ENCODE data around the gene OVAAL.

OVAAL gene

GRCh38 chr1:180558664-180559063 is at the start of gene OVAAL:
Gene OVAAL (plus strand): TSS chr1:180558964.
- DNase-seq, result no peak

GRCh38 chr1:180510882-180511281 is 47.9 kb upstream of the OVAAL start:
- no peak for DNase-seq

DNA sequence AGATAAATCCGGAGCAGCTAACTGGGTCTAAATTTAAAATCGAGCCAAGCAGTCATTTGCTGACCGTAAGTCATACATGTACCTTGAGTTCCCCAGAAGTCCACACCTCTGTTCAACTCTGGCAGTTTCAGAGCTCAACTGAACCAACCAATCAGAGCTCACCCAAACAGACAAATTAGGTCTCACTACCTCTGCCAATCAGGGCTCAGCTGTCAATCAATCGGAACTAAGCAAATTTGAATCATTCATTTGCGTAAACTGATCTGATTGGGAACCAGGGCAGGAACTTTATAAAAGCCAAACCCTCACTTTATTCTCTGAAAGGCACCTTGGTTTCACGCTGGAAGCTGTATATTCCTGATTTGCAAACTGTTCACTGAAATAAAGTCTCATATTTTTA is 45.2 kb upstream of the OVAAL start:
- no peak for DNase-seq

DNA sequence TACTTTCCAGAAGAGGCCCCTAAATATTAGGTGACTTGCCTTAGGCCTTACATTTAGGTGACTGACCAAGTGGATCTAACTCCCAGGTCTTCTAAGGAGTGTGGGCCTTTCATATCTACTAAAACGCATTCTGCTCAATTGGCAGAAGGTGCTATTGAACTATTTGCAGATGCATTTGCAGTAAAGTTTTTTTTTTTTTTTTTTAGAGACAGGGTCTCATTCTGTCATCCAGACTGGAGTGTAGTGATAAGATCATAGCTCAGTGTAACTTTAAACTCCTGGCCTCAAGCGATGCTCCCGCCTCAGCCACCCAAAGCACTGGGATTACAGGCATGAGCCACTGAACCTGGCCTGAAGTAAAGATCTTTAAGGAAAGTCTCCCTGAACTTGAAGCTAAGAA is 43.4 kb upstream of the OVAAL start:
- DNase-seq, result no peak

DNA sequence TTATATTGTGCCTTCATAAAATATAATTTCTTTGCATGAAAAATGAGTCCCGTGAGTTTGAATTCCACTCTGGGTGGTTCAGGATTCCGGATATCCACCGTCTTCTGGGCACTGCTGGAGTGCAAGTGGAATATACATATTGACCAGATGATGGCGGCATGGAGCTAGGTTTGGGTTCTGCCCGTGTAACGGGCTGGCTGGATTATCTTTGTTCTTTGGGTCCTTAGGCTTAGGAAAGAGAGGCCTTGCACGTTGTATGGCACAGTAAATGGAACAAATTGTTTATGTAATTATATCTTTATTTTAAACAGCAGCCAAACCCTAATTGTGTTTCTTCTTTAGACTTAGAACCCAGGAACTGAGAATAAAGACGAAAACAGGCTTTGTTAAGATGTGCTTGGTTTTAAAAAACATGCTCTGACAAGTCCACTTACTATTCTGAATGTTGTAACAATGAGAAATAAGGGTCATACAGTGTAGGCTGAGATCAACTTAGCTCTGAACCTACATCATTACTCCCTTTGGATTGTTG is 42.8 kb upstream of the OVAAL start:
- DNase-seq, result peak; percentile 73

- DNase-seq, result no peak
Observed at GRCh38 chr1:180519846-180520245, 38.9 kb upstream of the OVAAL start.

GRCh38 chr1:180521474-180522212 is 37.1 kb upstream of the OVAAL start:
- no peak for DNase-seq

DNA sequence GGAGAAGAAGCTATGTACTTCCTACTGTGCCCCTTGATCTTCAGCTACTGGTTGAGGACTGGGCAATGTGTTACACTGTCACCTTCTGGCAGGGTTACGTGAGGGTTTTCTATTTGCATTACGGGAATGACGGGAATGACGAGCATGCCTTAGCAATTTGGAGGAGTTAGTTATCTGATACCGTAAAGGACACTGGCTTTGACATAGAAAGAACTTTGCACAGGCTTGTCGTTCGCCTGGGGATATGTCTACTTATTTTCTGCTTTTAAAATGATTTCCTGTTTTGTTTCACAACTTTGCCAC is 36.6 kb upstream of the OVAAL start:
- no peak for DNase-seq

- DNase-seq, result no peak
Observed at GRCh38 chr1:180524160-180524914, 34.4 kb upstream of the OVAAL start.

DNA sequence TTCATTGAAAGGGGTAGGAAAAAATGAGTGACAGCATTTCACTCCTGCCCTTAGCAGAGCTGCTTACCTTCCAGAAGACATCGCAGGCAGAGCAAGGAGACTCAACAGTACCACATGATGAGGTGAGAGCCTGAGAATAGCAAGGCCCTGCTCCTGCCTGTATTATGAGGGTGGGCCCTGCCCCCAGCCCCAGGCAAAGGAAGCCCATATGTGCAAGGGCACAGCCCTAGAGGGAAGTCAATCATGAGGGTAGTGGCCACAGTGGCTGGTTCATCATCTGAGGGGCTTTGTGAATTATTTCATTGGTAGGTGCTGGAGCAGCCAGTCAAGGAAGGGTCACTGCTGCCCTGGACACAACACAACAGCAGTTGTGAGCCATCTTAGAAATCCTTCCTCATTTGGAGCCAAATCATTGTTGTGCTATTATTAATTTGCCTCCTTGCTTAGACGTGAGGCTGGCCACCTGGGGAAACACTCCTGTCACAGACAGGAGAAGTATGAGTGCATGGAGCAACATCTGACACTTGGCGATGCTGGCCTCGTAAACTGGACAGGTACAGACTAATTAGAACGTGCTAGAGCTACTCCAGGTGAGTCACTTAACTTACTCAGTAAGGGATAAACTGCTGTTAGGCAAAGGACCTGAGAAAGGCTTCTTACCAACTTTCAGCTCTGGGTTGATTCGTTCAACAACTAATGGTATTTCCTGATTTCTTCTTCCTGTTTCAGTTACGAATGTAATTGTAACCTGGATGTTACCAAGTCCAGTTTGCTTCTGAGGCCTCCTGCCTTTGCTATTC is 33.6 kb upstream of the OVAAL start:
- DNase-seq, result no peak

- no peak for DNase-seq
Observed at GRCh38 chr1:180525715-180526039, 33.1 kb upstream of the OVAAL start.

GRCh38 chr1:180527101-180527669 is 31.6 kb upstream of the OVAAL start:
- no peak for DNase-seq

GRCh38 chr1:180528868-180529470 is 29.8 kb upstream of the OVAAL start:
- DNase-seq, result no peak

GRCh38 chr1:180530501-180530900 is 28.3 kb upstream of the OVAAL start:
- no peak for DNase-seq

DNA sequence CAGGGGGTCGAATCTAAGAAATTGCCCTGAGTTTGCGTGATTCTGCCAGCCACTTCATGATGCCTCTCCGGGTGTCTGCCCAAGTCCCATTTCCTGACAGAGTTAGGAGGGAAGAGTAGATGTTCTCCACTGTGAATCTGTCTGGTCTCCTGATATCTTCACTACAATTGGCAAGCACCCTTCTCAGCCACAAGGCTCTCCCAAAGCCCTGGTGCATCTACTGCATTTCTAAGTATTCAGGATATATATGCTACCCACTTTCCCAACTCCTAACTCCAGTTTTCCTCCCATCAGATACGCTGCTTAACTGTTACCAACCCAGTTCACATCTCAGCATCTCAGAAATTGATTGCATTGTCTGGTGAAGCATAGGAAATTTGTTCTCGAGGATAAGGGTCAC is 25.9 kb upstream of the OVAAL start:
- DNase-seq, result no peak

GRCh38 chr1:180533266-180533987 is 25.3 kb upstream of the OVAAL start:
- DNase-seq, result peak; percentile 72

- no peak for DNase-seq
Observed at GRCh38 chr1:180534214-180534613, 24.6 kb upstream of the OVAAL start.

- no peak for DNase-seq
Observed at GRCh38 chr1:180535418-180535999, 23.3 kb upstream of the OVAAL start.

GRCh38 chr1:180536821-180537372 is 21.9 kb upstream of the OVAAL start:
- DNase-seq, result no peak

GRCh38 chr1:180539136-180539535 is 19.6 kb upstream of the OVAAL start:
- no peak for DNase-seq

Measured in right forelimb (tissue), 1 donor.